ENCODE data around the gene ST8SIA5.

DNA sequence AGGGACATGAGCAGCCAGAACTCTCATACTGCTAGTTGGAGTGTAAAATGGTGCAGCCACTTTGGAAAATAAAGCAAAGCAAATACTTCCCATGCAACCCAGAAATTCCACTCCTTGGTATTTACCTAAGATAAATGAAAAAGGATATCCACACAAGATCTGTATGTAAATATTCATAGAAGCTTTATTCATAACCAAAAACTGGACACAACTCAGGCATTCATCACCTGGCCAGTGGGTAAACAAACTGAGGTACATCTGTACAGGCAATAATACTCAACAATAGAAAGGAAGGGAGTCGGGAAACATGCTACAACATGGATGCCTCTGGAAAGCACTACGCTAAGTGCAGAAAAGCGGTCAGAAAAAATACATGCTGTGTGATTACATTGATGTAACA, 97.4 kb downstream of the ST8SIA5 start:
- TF ChIP-seq ATF6 (CRISPR knock-in tag; IDR thresholded peaks at IDR 0.05) (no peak), CTCF (IDR thresholded peaks at IDR 0.05) (no peak), IRF2 (CRISPR knock-in tag; IDR thresholded peaks at IDR 0.05; ENCODE audit: borderline replicate concordance, low read depth) (no peak), CREB1 (CRISPR knock-in tag; IDR thresholded peaks at IDR 0.05) (no peak), OVOL2 (CRISPR knock-in tag; IDR thresholded peaks at IDR 0.05; ENCODE audit: borderline replicate concordance) (no peak), TCF7 (CRISPR knock-in tag; IDR thresholded peaks at IDR 0.05; ENCODE audit: low read depth) (no peak), NFYB (CRISPR knock-in tag; conservative IDR thresholded peaks at IDR 0.05; ENCODE audit: low read depth) (no peak), KAT7 (CRISPR knock-in tag; IDR thresholded peaks at IDR 0.05; ENCODE audit: borderline replicate concordance) (no peak), ZNF532 (CRISPR knock-in tag; IDR thresholded peaks at IDR 0.05; ENCODE audit: borderline replicate concordance) (no peak), NR1H2 (CRISPR knock-in tag; IDR thresholded peaks at IDR 0.05) (no peak)
- TF ChIP-seq, protein P1, sequence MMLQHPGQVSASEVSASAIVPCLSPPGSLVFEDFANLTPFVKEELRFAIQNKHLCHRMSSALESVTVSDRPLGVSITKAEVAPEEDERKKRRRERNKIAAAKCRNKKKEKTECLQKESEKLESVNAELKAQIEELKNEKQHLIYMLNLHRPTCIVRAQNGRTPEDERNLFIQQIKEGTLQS (CRISPR knock-in tag; conservative IDR thresholded peaks at IDR 0.05): no peak
